Stimulated activated naive B cell treated with anti-CD40 and anti-IgM and Interleukin-4, amounts not matched to agents 10 μg/mL and 1 μg/mL and 100 μg/mL, for 72 hours (primary cell): Measurements from ENCODE around the gene KRTAP7-1.
A peak's percentile ranks its signal among the peaks of the same experiment; 100 is the strongest.

Experiments used
- ATAC-seq, 2 donors: fragments of 150-1000 bp; cut with Tn5 transposase; replicated peaks; 2 replicates each; pipeline ENCODE4 v1.10.0; 2021; ENCODE audit warnings: moderate library complexity in 1 of 2
- DNase-seq: peaks from one replicate; pipeline ENCODE4 v3.0.0; 2021
- H3K27ac Mint-ChIP-seq: one replicate; pipeline ENCODE4 v1.8.0; 2022; ENCODE audit warnings: mild to moderate bottlenecking, mixed read lengths
- H3K27me3 Mint-ChIP-seq, 2 donors: one replicate each; pipeline ENCODE4 v1.8.0; 2022; ENCODE audit warnings: mixed read lengths in 2 of 2
- H3K36me3 Mint-ChIP-seq, 2 donors: one replicate each; pipeline ENCODE4 v1.8.0; 2022; ENCODE audit warnings: mixed read lengths in 2 of 2, mild to moderate bottlenecking in 1 of 2
- H3K4me1 Mint-ChIP-seq, 2 donors: one replicate each; pipeline ENCODE4 v1.8.0; 2022; ENCODE audit warnings: mixed read lengths in 2 of 2, mild to moderate bottlenecking in 1 of 2
- H3K4me3 Mint-ChIP-seq, 2 donors: one replicate each; pipeline ENCODE4 v1.8.0; 2022; ENCODE audit warnings: mild to moderate bottlenecking in 2 of 2, mixed read lengths in 2 of 2, moderate library complexity in 1 of 2
- H3K9me3 Mint-ChIP-seq, 2 donors: one replicate each; pipeline ENCODE4 v1.8.0; 2022; ENCODE audit warnings: mixed read lengths in 2 of 2, mild to moderate bottlenecking in 1 of 2

Gene KRTAP7-1

GRCh38 chr21:30829659-30830058 is at the start of gene KRTAP7-1:
Gene KRTAP7-1 (minus strand): TSS chr21:30829759. CDS start chr21:30829698, 61 bp downstream.
- Mint-ChIP-seq H3K36me3 (no peaks in the 10 kb centered on the region), H3K4me1 (no peaks in the 10 kb centered on the region), H3K27me3 (peaks cover 0 to 7% of the 10 kb centered on the region in 2 donors), H3K27ac (no peak within 1 kb of the TSS), H3K9me3 (peaks cover 0 to 11% of the 10 kb centered on the region in 2 donors), H3K4me3 (no peak within 1 kb of the TSS)
- no peak for ATAC-seq
- DNase-seq, result no peak

- DNase-seq, result no peak
- no peak for ATAC-seq
- Mint-ChIP-seq H3K4me3 (no peak overlapping the region), H3K27me3 (no peaks in the 10 kb centered on the region), H3K27ac (no peak overlapping the region), H3K9me3 (peaks cover 2 to 4% of the 10 kb centered on the region in 2 donors), H3K36me3 (no peaks in the 10 kb centered on the region), H3K4me1 (no peaks in the 10 kb centered on the region)
Observed at GRCh38 chr21:30874526-30874925, 45.0 kb upstream of the KRTAP7-1 start.

- no peaks in the 10 kb centered on the region for H3K36me3 Mint-ChIP-seq
- H3K4me3 Mint-ChIP-seq, result no peak overlapping the region
- no peak overlapping the region for H3K27ac Mint-ChIP-seq
- no peaks in the 10 kb centered on the region for H3K4me1 Mint-ChIP-seq
- no peaks in the 10 kb centered on the region for H3K27me3 Mint-ChIP-seq
- peaks cover 0 to 2% of the 10 kb centered on the region in 2 donors for H3K9me3 Mint-ChIP-seq
- ATAC-seq (no peak), DNase-seq (no peak)
Observed at GRCh38 chr21:30847627-30848500, 18.3 kb upstream of the KRTAP7-1 start.

GRCh38 chr21:30842990-30843389 is 13.4 kb upstream of the KRTAP7-1 start:
- H3K4me1 Mint-ChIP-seq, result no peaks in the 10 kb centered on the region
- DNase-seq, result no peak
- H3K9me3 Mint-ChIP-seq, result peaks cover 0 to 2% of the 10 kb centered on the region in 2 donors
- H3K36me3 Mint-ChIP-seq, result no peaks in the 10 kb centered on the region
- no peak overlapping the region for H3K4me3 Mint-ChIP-seq
- H3K27ac Mint-ChIP-seq, result no peak overlapping the region
- no peaks in the 10 kb centered on the region for H3K27me3 Mint-ChIP-seq
- ATAC-seq, result no peak

GRCh38 chr21:30839304-30839703 is 9.7 kb upstream of the KRTAP7-1 start:
- Mint-ChIP-seq H3K9me3 (no peaks in the 10 kb centered on the region), H3K36me3 (no peaks in the 10 kb centered on the region), H3K4me3 (no peak overlapping the region), H3K27ac (no peak overlapping the region), H3K4me1 (no peaks in the 10 kb centered on the region), H3K27me3 (no peaks in the 10 kb centered on the region)
- peak; percentile 56 to 67 for ATAC-seq
- no peak for DNase-seq

GRCh38 chr21:30838536-30838935 is 9.0 kb upstream of the KRTAP7-1 start:
- Mint-ChIP-seq H3K27ac (no peak overlapping the region), H3K36me3 (no peaks in the 10 kb centered on the region), H3K9me3 (no peaks in the 10 kb centered on the region), H3K4me1 (no peaks in the 10 kb centered on the region), H3K4me3 (no peak overlapping the region), H3K27me3 (no peaks in the 10 kb centered on the region)
- ATAC-seq, result no peak
- no peak for DNase-seq

GRCh38 chr21:30831194-30831765 is 1.7 kb upstream of the KRTAP7-1 start:
- H3K4me1 Mint-ChIP-seq, result no peaks in the 10 kb centered on the region
- peaks cover 0 to 7% of the 10 kb centered on the region in 2 donors for H3K27me3 Mint-ChIP-seq
- H3K27ac Mint-ChIP-seq, result no peak overlapping the region
- ATAC-seq (no peak), DNase-seq (peak; percentile 2)
- H3K36me3 Mint-ChIP-seq, result no peaks in the 10 kb centered on the region
- H3K4me3 Mint-ChIP-seq, result no peak overlapping the region
- H3K9me3 Mint-ChIP-seq, result peaks cover 0 to 10% of the 10 kb centered on the region in 2 donors

GRCh38 chr21:30818837-30819610 is 10.5 kb downstream of the KRTAP7-1 start:
- peak; percentile 63 to 69 for ATAC-seq
- no peak overlapping the region for H3K27ac Mint-ChIP-seq
- H3K4me1 Mint-ChIP-seq, result no peaks in the 10 kb centered on the region
- no peak overlapping the region for H3K4me3 Mint-ChIP-seq
- no peak for DNase-seq
- H3K9me3 Mint-ChIP-seq, result peaks cover 0 to 4% of the 10 kb centered on the region in 2 donors
- H3K36me3 Mint-ChIP-seq, result no peaks in the 10 kb centered on the region
- H3K27me3 Mint-ChIP-seq, result no peaks in the 10 kb centered on the region

GRCh38 chr21:30813174-30813573 is 16.4 kb downstream of the KRTAP7-1 start, which contains the start of gene KRTAP8-1:
Gene KRTAP8-1 (minus strand): TSS chr21:30813274. CDS start chr21:30813220, 54 bp downstream.
- Mint-ChIP-seq H3K9me3 (no peaks in the 10 kb centered on the region), H3K4me1 (no peaks in the 10 kb centered on the region), H3K36me3 (no peaks in the 10 kb centered on the region), H3K27ac (no peak within 1 kb of the TSS), H3K4me3 (no peak within 1 kb of the TSS), H3K27me3 (no peaks in the 10 kb centered on the region)
- ATAC-seq (no peak), DNase-seq (no peak)

GRCh38 chr21:30800605-30801004 is 29.0 kb downstream of the KRTAP7-1 start:
- H3K36me3 Mint-ChIP-seq, result peaks cover 0 to 1% of the 10 kb centered on the region in 2 donors
- ATAC-seq (no peak), DNase-seq (no peak)
- no peak overlapping the region for H3K27ac Mint-ChIP-seq
- no peak overlapping the region for H3K4me3 Mint-ChIP-seq
- peaks cover 0 to 3% of the 10 kb centered on the region in 2 donors for H3K9me3 Mint-ChIP-seq
- no peaks in the 10 kb centered on the region for H3K27me3 Mint-ChIP-seq
- H3K4me1 Mint-ChIP-seq, result no peaks in the 10 kb centered on the region

GRCh38 chr21:30793581-30794314 is 35.8 kb downstream of the KRTAP7-1 start:
- no peaks in the 10 kb centered on the region for H3K4me1 Mint-ChIP-seq
- no peaks in the 10 kb centered on the region for H3K27me3 Mint-ChIP-seq
- H3K4me3 Mint-ChIP-seq, result no peak overlapping the region
- H3K9me3 Mint-ChIP-seq, result no peaks in the 10 kb centered on the region
- no peak overlapping the region for H3K27ac Mint-ChIP-seq
- no peaks in the 10 kb centered on the region for H3K36me3 Mint-ChIP-seq
- no peak for DNase-seq
- no peak for ATAC-seq

- H3K27ac Mint-ChIP-seq, result no peak overlapping the region
- H3K36me3 Mint-ChIP-seq, result no peaks in the 10 kb centered on the region
- H3K4me1 Mint-ChIP-seq, result no peaks in the 10 kb centered on the region
- ATAC-seq, result no peak
- no peaks in the 10 kb centered on the region for H3K27me3 Mint-ChIP-seq
- H3K4me3 Mint-ChIP-seq, result no peak overlapping the region
- DNase-seq, result no peak
- H3K9me3 Mint-ChIP-seq, result no peaks in the 10 kb centered on the region
Observed at GRCh38 chr21:30779249-30779648, 50.3 kb downstream of the KRTAP7-1 start.
